Hematopoietic multipotent progenitor cell treated with erythropoietin and hydrocortisone succinate and interleukin-3 and kit ligand, for 8 days (in vitro differentiated cells): ENCODE data around the gene LRRC27.

Experiments
- DNase-seq: peaks from one replicate; pipeline ENCODE4 v3.0.0-alpha.2; 2015

LRRC27 gene

DNA sequence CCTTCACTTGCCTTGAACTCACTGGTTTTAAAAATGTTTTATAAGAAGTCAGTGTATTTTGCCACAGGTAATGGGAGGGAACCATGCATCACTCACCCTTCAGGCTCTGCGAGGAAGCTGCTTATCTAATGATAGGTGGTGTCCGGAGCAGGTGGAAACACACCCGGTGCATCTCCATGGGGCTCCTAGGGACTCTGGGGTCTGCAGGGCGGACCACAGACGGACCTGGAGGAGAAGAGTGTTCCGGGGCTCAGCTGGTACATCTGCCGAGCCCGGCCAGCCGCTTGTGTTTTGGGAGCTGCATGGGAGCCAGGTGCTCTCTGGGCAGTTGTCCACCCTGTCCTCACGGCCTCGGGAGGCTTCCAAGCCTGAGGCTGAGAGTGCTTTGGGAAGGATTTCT lies 7.3 kb downstream of the LRRC27 start:
- DNase-seq = no peak

GRCh38 chr10:132341017-132341416 lies 9.0 kb downstream of the LRRC27 start:
- no peak for DNase-seq

DNA sequence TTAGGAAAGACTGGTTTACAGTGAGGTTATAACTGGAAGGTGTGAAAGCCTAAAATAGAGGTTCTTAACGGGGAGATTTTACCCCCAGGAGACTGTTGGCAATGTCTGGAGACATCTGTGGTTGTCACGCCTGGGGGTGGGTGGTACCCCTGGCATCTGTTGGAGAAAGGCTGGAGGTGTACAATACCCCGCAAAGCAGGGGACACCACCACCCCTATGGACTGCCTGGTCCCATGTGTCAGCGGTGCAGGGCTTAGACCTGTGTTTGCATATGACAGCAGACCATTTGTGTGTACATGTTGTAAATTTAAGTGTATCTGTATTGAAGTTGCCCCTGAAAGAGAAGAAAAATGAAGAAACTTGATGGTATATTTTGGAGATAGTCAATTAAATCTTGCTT lies 9.8 kb downstream of the LRRC27 start:
- no peak for DNase-seq

DNA sequence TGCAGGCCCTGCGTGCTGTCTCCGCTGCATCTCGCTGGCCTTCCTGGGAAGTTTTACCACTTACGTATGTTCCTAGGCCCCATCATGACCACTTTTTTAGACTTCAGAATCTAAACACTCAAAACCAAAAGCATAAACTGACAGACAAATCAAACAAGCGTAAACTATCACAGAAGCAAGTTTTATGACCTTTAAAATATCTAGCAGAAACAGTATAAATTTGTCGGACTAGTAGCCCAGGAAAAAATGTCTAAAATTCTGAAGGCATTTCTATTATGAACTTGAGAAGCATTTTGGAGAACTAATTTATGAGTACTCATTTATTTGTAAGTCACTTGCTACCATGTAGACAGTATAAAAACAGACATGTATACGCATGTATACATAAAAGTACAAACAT lies 10.6 kb downstream of the LRRC27 start:
- DNase-seq = no peak

DNA sequence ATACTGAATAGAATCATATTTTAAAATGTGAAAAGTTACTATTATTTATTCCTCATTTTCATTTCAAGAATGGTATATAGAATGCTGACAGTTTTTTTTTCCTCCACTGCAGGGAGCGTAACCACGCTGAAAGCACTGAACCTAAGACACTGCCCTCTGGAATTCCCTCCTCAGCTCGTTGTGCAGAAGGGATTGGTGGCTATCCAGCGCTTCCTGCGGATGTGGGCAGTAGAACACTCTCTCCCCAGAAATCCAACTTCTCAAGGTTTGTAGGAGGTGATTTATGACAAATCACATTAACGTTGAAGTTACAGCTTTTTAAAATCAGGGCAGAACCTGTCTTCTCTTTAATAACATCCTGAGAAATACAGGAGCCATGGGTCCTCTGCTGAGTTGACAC lies 12.4 kb downstream of the LRRC27 start:
- DNase-seq = no peak

DNA sequence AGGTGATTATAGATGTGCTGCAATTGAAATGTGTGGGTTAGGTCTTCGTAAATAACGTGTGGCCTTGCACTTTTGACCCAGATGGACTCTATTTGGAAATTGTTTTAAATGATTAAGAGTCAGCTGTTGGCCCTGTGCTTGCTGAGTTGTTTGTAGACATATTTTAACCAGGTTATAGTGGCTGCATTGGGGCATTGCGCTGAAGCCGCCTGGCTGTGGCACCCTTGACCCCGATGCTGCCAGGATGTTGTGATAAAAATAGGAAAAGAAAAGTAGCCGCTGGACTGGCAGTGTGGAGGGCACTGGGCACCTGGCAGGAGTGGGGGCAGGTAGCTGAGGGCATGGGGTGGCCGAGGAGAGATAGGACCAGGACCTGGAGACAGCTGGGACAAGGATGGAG lies 13.4 kb downstream of the LRRC27 start:
- DNase-seq = no peak

DNA sequence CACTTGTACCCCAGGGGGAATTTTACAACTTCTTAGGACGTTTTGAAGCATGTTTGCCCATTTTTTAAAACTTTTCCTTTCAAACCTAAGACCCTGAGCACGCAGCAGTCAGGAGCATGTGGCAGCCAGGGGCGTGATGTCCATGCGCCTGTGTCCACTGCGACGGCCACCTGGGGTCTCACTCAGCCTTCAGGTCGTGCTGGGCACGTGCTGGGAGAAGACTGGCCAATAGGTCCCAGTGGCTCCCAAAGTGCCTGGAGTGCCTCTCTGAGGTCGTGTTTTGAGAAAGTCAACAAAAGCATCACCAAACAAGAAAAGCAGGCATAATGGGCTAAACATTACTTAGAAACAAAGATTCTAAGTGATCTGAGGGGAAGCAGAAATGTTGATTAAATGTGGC lies 14.8 kb downstream of the LRRC27 start:
- DNase-seq = no peak

DNA sequence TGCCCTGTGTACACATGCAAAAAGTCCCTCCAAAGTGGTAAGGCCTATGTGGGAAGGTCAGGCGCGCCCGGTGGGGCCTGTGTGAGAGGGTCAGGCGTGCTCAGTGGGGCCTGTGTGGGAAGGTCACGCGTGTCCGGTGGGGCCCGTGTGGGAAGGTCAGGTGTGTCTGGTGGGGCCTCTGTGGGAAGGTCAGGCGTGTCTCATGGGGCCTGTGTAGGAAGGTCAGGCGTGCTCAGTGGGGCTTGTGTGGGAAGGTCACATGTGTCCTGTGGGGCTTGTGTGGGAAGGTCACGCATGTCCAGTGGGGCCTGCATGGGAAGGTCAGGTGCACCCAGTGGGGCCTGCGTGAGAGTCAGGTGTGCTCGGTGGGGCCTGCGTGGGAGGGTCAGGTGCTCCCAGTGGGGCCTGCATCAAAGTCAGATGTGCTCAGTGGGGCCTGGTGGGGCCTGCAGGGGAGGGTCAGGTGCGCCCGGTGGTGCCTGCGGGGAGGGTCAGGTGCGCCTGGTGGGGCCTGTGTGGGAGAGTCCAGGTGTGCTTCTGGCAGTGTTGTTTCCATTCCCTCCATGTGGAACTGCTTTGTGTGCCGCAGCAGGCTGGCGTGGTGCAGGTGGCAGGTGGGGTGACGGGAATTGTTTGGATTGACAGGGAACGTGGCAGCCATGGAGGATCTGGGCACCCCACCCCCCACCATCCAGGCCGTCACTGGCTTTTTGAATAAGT lies 15.4 kb downstream of the LRRC27 start:
- DNase-seq = no peak

- DNase-seq = no peak
Measured at GRCh38 chr10:132347931-132348267, 15.9 kb downstream of the LRRC27 start.

DNA sequence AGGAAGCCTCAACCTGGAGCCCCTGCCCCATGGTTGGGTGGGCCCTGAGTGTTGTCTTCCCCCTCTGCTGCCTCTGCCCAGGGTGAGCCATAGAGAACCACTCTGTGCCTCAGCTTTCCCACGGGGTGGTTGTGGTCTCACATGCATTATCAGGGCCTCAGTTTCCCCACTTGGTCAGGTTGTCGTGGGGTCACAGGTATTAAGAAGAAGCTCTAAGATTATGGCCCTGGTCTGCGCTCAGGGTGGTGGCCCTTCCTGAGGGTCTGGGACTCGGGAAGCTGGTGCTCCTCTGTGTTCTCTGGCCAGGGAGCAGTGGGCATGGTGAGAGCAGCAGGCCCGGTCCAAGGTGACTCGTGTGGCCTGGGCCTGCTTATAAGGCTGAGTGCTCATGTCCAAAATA lies 17.8 kb downstream of the LRRC27 start:
- DNase-seq = no peak

- no peak for DNase-seq
Measured at GRCh38 chr10:132350391-132350790, 18.4 kb downstream of the LRRC27 start.

DNA sequence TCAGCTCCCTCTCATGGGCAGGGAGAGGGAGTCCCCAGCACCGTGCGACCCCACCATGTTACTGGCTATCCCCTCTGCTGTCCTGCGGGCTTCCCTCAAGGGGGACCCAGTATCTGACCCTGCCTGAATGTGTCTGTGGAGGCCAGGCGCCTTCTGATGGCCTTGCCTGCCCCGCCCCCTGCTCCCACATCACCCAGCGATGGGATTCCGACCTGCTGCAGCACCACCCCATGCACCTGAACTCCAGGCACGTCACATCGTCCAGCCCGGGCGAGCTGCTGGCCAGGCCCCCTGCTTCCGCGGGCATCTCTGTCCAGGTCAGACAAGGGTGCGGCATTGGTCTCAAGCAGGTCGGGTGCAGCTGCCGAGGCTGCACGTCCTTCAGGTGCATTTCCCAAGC lies 19.0 kb downstream of the LRRC27 start:
- no peak for DNase-seq

DNA sequence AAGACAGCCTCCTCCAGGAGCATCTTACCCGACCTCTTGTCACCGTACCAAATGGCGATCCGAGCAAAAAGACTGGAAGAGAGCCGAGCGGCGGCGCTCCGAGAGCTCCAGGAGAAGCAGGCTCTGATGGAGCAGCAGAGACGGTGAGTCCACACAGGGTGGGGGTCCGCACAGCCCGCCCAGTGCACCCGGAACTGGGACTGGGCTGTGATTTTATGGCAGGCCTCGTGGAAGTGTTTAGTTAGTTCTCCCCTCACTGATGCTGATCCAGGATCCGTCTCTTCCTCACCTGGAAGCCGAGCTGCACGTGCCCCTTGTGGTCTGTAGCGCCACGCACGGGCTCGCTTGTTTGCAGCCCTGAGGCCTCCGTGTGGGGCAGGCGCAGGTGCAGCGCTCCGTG lies 19.6 kb downstream of the LRRC27 start:
- DNase-seq = no peak

DNA sequence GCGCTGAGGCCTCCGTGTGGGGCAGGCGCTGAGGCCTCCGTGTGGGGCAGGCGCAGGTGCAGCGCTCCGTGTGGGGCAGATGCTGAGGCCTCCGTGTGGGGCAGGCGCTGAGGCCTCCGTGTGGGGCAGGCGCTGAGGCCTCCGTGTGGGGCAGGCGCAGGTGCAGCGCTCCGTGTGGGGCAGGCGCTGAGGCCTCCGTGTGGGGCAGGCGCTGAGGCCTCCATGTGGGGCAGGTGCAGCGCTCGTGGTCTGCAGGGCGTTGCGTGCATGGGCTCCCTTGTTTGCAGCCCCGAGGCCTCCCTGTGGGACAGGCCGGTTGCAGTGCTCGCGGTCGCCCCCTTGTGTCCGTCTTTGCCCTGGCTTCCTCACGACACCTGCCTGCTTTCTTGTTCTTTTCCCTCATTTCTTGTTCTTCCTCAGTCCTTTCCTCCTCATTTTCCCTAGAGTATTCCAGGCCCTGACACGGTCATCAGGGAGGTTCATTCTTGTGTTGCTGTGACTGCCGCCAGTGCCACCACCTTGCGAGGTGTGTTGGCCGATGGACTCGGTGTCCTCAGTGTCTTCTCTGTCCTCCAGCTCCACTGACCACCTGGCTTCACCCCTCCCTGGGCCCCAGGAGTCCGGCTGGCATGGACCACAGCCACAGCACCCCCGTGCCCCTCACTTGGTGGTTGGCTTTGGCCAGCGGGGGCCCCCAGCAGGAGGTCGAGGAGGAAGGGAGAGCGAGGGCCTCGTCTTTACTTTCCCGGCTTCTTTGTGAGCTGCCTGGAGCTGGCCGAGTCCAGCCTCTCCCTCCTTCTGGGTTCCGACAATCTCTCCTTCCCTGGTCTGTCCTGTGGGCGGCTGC lies 20.7 kb downstream of the LRRC27 start:
- DNase-seq = peak; percentile 53

- DNase-seq = no peak
Measured at GRCh38 chr10:132353456-132354355, 21.7 kb downstream of the LRRC27 start.

- DNase-seq = no peak
Measured at GRCh38 chr10:132354356-132355094, 22.5 kb downstream of the LRRC27 start.

DNA sequence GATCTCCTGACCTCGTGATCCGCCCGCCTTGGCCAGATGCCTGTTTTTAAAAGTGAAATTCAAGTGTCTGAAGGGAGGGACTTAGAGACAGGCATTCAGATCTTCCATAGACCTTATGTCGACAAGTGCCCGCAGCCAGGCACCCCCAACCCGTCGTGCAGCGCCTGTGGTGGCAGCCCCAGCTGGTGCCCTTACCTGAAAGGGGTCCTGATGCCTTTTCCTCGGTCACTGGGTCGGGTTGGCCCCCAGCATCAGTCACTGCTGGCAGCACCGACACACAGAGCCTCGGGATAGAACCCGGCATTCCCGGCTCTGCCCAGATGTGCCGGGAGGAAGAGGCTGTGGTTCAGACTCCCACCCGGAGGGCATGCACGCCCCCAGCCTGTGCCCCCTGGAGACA lies 23.3 kb downstream of the LRRC27 start:
- DNase-seq = no peak

DNA sequence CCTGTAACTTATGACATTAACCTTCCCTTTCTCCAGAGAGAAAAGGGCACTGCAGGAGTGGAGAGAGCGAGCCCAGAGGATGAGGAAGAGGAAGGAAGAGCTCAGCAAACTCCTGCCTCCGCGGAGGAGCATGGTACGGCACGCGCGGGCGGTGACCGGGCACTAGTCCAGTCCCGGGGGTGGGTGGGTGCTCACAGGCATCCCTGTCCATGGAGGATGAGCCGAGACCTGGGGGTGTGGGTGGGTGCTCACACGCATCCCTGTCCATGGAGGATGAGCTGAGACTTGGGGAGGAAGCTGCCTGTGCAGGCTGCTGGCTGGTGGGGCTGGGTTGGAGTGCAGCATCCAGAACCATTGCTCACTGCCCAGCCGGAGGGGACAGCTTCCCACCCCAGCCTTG lies 23.8 kb downstream of the LRRC27 start:
- no peak for DNase-seq

DNA sequence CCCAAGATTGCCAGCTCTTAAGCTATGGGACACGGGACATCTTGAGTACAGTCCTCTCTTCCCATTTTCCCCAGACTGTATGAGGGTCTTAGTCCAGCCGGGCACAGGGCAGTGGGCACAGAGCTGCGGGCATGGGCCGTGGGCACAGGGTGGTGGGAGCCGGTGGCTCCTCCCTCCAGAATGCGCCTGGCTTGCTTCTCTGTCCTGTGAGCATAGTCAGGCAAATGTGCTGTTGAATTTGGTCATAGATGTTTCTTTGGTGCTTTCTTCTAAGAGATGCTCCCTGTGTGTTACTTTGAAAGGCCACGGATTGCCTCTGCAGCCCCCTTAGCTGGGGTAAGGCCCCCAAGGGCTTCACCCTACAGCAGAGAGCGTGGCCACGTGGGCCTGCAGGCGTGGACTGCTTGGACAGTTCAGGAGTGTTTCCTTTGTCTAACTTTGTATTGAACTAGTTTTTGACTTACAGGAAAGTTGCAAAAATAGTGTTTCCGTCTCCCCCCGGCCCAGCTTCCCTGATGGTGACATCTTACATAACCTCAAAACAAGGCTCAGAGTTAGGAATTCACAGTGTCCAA lies 24.7 kb downstream of the LRRC27 start:
- no peak for DNase-seq

- no peak for DNase-seq
Measured at GRCh38 chr10:132357286-132358058, 25.5 kb downstream of the LRRC27 start.

DNA sequence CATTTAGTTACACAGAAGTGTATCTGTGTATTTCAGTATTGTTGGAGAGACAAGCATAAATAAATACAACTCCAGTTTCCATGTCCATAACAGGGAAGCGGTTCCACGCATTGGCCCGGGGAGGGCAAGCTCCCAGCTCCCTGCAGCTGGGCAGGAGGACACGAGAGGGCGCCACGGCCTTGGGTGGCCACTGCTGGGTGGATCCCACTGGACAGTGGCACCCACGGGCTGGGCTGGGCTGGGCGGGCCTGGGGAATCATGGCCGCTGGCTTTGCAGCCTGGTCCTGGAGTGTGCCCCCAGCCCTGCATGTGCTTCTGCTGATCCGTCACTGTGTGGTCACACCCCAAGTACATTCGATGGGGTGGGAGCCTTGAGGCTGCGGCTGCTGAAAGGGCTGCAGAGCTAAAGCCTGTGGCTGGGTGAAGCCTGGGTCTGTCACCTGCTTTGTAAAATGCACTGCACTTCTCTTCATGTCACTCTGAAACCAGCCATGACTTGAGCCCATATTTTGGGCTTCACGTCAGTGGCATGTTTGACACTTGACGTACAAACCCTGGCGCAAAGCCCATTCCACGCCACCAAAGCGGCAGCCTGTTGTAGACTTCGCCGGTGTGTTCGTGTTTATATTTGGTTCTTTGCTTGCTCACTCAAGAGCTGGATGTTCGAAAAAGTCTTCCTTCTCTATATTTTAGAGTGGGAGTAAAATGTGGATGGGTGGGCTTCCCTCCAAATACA lies 27.5 kb downstream of the LRRC27 start:
- no peak for DNase-seq
